ENCODE data around the gene DAAM2.

Gene DAAM2

DNA sequence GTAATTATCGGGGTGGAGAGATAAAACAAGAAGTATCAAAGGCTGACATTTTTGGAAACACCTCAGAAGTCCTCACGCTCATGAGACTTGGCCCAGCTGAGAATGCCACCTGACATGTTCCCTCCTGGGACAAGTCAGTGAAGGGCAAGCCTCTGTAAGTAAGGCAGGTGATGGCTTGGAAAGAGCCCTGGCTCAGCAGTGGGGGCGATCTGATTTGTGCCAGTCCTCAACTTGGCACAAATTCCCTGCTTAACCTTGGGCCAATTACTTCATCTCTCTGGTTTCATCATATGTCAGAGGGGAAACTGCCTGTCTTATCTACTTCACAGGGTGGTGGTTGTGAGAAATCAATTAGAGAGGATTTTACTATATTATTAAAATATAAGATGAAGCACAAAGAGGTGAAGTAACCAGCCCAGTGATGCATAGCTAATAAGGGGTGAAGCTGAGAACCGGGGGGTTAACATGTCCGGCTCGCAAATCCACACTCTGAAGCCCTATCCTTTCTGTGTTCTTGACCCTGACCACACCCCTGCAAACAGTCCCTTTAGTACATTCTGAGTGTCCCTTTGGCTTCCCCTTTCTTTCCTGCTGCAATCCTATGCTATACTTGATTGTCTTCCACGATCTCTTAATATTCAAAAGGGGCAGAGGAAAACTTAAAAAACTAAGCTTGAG lies 150.9 kb downstream of the DAAM2 start:
- TF ChIP-seq, protein P1, sequence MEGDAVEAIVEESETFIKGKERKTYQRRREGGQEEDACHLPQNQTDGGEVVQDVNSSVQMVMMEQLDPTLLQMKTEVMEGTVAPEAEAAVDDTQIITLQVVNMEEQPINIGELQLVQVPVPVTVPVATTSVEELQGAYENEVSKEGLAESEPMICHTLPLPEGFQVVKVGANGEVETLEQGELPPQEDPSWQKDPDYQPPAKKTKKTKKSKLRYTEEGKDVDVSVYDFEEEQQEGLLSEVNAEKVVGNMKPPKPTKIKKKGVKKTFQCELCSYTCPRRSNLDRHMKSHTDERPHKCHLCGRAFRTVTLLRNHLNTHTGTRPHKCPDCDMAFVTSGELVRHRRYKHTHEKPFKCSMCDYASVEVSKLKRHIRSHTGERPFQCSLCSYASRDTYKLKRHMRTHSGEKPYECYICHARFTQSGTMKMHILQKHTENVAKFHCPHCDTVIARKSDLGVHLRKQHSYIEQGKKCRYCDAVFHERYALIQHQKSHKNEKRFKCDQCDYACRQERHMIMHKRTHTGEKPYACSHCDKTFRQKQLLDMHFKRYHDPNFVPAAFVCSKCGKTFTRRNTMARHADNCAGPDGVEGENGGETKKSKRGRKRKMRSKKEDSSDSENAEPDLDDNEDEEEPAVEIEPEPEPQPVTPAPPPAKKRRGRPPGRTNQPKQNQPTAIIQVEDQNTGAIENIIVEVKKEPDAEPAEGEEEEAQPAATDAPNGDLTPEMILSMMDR (IDR thresholded peaks at IDR 0.05; ENCODE audit: low read depth, low read length, missing control alignments) = no peak
- DNase-seq (ENCODE audit: low read depth) = no peak
- in situ Hi-C loops (cut with HindIII; ENCODE audit: low sequenced_read_pairs) = no loop called here
- no peak overlapping the region for H3K4me3 ChIP-seq (ENCODE audit: low read depth, low read length)

DNA sequence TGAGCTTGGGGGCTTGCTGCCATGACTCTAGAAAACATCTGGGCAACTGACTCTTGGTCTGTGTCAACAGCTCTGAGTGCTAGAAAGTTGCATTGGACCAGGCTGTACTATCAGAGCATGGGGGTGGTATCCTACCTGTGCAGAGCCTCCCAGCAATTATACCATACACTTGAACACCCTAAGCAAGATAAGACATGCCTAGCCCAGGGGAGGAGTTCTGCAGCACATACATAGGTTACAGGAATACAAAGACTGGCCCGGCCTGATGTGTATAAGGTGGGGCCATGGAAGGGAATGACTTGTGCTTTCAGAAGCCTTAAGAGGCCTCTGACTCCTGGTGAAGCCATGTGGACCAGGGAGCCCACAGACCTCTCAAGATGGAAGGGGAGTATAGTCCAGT lies 153.4 kb downstream of the DAAM2 start:
- H3K4me3 ChIP-seq (ENCODE audit: low read depth, low read length) = no peak overlapping the region
- DNase-seq (ENCODE audit: low read depth) = no peak
- in situ Hi-C loops (cut with HindIII; ENCODE audit: low sequenced_read_pairs) = no loop called here
- TF ChIP-seq, protein P1 (IDR thresholded peaks at IDR 0.05; ENCODE audit: low read depth, low read length, missing control alignments) = no peak

DNA sequence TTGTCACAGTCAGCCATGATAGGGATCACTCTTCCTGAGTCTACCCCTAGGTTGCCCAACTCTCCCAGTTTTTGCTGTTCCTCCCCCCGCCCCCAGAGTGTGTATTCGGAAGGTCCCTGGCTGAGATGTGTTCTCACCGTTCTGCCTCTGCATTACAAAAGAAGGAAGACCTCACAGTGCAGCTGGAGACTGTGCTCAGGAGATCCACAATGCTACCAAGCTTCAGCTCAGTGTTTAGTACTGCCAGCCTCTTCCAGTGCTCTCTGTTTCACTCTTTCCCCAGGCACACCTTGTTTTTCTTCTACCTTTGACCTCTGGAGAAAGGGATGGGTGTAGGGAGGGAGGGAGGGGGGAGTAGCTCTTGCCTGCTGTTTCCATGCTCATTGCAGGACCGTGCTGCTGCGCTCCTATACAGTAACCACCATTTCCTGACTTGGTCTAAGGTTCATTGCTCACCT lies 155.5 kb downstream of the DAAM2 start:
- DNase-seq (ENCODE audit: low read depth) = no peak
- TF ChIP-seq, protein P1 (IDR thresholded peaks at IDR 0.05; ENCODE audit: low read depth, low read length, missing control alignments) = no peak
- in situ Hi-C loops (cut with HindIII; ENCODE audit: low sequenced_read_pairs) = no loop called here
- no peak overlapping the region for H3K4me3 ChIP-seq (ENCODE audit: low read depth, low read length)

DNA sequence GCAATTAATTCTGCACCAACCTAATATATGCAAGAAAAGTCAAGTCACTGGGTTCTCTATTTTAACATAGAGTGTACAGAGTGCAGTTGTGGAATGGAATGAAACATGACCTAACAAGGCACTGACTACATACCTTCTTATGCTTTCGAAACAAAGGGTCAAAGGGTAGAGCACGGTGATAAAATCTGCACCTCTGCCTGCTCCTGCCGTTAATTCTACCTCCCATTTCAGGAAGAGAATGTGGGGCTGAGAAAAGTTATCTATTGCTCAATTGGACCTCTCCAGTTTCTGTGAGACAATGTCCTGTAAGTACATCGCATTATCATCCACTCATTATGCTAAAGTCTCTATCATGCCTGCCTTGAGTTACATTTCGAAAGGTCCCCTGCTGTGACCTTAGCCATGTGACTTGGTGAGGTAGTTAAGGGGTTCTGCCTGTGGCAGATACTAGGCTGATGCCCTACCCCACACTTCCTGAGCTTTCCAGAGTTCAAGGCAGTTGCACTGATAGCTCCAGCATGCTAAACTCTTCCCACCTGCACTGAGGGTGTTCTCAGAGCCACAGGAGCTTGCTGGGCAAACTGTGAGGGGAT lies 156.1 kb downstream of the DAAM2 start:
- TF ChIP-seq, protein P1 (IDR thresholded peaks at IDR 0.05; ENCODE audit: low read depth, low read length, missing control alignments) = no peak
- in situ Hi-C loops (cut with HindIII; ENCODE audit: low sequenced_read_pairs) = no loop called here
- H3K4me3 ChIP-seq (ENCODE audit: low read depth, low read length) = no peak overlapping the region
- DNase-seq (ENCODE audit: low read depth) = no peak

DNA sequence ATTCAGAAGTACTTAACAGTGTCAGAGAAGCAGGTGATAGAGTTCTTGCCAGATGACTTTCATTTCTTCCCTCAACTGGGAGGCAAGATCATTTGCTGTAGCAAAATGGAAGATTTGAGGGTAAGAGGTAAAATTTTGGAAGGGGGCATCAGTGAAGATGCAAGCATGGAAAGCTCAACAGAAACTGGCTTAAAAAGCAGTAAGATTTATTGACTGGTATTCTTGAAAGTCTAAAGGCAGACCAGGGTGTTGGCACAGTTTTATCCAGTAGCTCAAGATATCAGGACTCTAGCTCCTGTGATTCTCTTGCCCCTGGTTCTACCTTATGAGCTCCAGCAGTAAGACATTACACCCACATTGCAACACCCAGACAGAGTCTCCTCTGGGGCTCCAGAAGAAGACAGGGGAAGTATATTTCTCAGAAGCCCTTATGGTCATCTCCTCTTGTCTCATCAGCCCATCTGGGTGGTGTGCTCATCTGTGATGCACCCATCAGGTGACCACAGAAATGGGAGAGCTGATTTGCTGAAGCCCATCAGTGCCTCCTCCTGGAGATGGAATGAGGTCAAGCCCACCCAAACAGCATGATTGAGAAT lies 158.0 kb downstream of the DAAM2 start:
- no peak overlapping the region for H3K4me3 ChIP-seq (ENCODE audit: low read depth, low read length)
- TF ChIP-seq, protein P1 (IDR thresholded peaks at IDR 0.05; ENCODE audit: low read depth, low read length, missing control alignments) = no peak
- DNase-seq (ENCODE audit: low read depth) = no peak
- in situ Hi-C loops (cut with HindIII; ENCODE audit: low sequenced_read_pairs) = no loop called here

DNA sequence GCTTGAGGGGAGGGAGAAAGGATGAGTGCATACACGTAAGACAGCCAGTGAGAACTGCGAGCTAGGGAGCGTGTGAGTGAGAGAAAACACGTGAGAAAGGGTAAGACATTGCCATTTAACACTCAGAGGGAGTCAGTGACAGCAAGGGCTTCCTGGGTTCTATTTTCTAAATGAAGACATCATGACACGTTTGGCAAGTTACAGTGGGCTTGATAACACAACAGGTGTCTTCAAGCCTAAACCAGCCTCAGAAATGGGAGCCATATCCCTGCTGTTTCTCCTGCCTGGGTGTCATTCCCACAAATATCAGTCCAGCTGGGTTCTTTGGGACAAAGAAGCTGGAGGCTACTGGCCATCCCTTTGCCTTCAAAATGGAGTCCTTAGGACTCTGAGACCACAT lies 159.0 kb downstream of the DAAM2 start:
- H3K4me3 ChIP-seq (ENCODE audit: low read depth, low read length) = no peak overlapping the region
- TF ChIP-seq, protein P1 (IDR thresholded peaks at IDR 0.05; ENCODE audit: low read depth, low read length, missing control alignments) = no peak
- no peak for DNase-seq (ENCODE audit: low read depth)
- in situ Hi-C loops (cut with HindIII; ENCODE audit: low sequenced_read_pairs) = no loop called here

Measured in astrocyte of the cerebellum (primary cell).